ENCODE results near the gene PRDM16. TPM values are rescaled to one million over a fixed set of nuclear protein-coding genes. Genes with fewer than 3 reads are reported as not detected.

Gene PRDM16
- total and polyA plus RNA-seq, 2 donors (not counting 1 experiment from before 2014, with no cell fraction given), result 0.03 to 0.12 TPM

- no peaks in the 10 kb centered on the region for H3K4me1 ChIP-seq (ENCODE audit: control insufficient read depth in 2 of 2, insufficient read depth in 2 of 2, low read length in 2 of 2)
- H3K79me2 ChIP-seq (ENCODE audit: control insufficient read depth, insufficient read depth, low read length), result no peaks in the 10 kb centered on the region
- Mint-ChIP-seq H3K4me3 (no peak overlapping the region), H3K9me3 (ENCODE audit: insufficient read depth) (no peaks in the 10 kb centered on the region), H3K4me1 (no peaks in the 10 kb centered on the region), H3K27ac (no peak overlapping the region), H3K27me3 (peaks cover 15% of the 10 kb centered on the region)
- no peak overlapping the region for H3K27ac ChIP-seq (ENCODE audit: low read length in 2 of 2)
- H3K4me2 ChIP-seq (replicated peaks; ENCODE audit: low read depth, low read length, poor library complexity, severe bottlenecking), result no peak overlapping the region
- H2AFZ ChIP-seq (ENCODE audit: insufficient read depth, low read depth, low read length, poor library complexity, severe bottlenecking), result no peak overlapping the region
- no peak for TF ChIP-seq EZH2 (IDR thresholded peaks at IDR 0.05; ENCODE audit: borderline replicate concordance, insufficient read depth, low read depth, low read length, poor library complexity, severe bottlenecking)
- TF ChIP-seq, protein P1, sequence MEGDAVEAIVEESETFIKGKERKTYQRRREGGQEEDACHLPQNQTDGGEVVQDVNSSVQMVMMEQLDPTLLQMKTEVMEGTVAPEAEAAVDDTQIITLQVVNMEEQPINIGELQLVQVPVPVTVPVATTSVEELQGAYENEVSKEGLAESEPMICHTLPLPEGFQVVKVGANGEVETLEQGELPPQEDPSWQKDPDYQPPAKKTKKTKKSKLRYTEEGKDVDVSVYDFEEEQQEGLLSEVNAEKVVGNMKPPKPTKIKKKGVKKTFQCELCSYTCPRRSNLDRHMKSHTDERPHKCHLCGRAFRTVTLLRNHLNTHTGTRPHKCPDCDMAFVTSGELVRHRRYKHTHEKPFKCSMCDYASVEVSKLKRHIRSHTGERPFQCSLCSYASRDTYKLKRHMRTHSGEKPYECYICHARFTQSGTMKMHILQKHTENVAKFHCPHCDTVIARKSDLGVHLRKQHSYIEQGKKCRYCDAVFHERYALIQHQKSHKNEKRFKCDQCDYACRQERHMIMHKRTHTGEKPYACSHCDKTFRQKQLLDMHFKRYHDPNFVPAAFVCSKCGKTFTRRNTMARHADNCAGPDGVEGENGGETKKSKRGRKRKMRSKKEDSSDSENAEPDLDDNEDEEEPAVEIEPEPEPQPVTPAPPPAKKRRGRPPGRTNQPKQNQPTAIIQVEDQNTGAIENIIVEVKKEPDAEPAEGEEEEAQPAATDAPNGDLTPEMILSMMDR (IDR thresholded peaks at IDR 0.05), result no peak
- DNase-seq, result no peak
- H3K36me3 ChIP-seq (replicated peaks in 1 of 2; ENCODE audit: control extremely low read depth in 1 of 2, control insufficient read depth in 1 of 2, extremely low read depth in 1 of 2, insufficient read depth in 2 of 2, low read length in 1 of 2), result no peaks in the 10 kb centered on the region
- CTCF ChIA-PET, result no interaction called here
- H3K27me3 ChIP-seq (replicated peaks in 1 of 4; ENCODE audit: control extremely low read depth in 1 of 4, control insufficient read depth in 3 of 4, insufficient read depth in 4 of 4, low read length in 3 of 4), result peaks cover 0 to 6% (median 0%) of the 10 kb centered on the region in 4 experiments
- H3K4me3 ChIP-seq (ENCODE audit: control extremely low read depth in 1 of 5, extremely low read depth in 1 of 5, insufficient read depth in 1 of 5, low read depth in 2 of 5, low read length in 4 of 5), result no peak overlapping the region
- H3K9me3 ChIP-seq (ENCODE audit: control extremely low read depth in 1 of 3, control insufficient read depth in 2 of 3, insufficient read depth in 1 of 3, low read length in 2 of 3), result no peaks in the 10 kb centered on the region
- 79% methylated on average over 4 of the region's 5 CpGs for WGBS (ENCODE audit: insufficient coverage)
- no peak overlapping the region for H3K9ac ChIP-seq (ENCODE audit: low read length)
- ATAC-seq (ENCODE audit: low read depth), result no peak
- POLR2A ChIA-PET, result no interaction called here
- no peaks in the 10 kb centered on the region for H4K20me1 ChIP-seq (ENCODE audit: control insufficient read depth, insufficient read depth, low read length, poor library complexity, severe bottlenecking)
- intact Hi-C loops (cut with micrococcal nuclease), result no loop called here
Measured at GRCh38 chr1:3399732-3400131, 330.7 kb downstream of the PRDM16 start.

DNA sequence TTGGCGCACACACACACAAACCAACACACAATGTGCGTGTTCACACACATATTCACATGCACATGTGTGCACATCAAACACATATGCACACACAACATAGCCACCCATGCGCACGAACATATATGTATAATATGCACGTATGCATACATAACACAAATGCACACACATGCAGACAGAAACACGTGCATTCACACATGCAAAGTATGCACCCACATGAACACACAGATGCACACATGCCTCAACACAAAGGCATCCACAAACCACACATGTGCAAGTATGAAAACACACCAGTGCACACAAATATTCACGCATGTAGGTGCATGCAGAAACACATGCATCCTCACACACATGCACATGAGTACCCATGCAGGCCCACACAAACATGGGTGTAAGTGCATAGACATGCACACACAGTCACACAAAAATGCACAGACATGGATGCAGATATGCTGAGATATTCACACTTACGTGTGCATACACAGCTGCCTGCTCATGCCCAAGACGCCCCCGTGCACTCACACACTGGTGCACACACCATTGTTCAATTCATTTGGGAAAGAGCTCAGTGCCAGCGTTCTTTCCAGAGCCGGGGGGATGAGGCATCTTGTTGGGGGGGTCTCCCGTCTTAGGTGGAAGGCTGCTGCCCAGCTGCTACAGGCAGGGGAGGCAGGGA is 332.7 kb downstream of the PRDM16 start:
- ChIA-PET CTCF (no interaction called here), POLR2A (no interaction called here)
- Mint-ChIP-seq H3K4me1 (no peaks in the 10 kb centered on the region), H3K4me3 (no peak overlapping the region), H3K9me3 (ENCODE audit: insufficient read depth) (no peaks in the 10 kb centered on the region), H3K27ac (no peak overlapping the region), H3K27me3 (no peaks in the 10 kb centered on the region)
- no peak overlapping the region for H3K9ac ChIP-seq (ENCODE audit: low read length)
- H3K9me3 ChIP-seq (ENCODE audit: control extremely low read depth in 1 of 3, control insufficient read depth in 2 of 3, insufficient read depth in 1 of 3, low read length in 2 of 3), result no peaks in the 10 kb centered on the region
- no peaks in the 10 kb centered on the region for H3K4me1 ChIP-seq (ENCODE audit: control insufficient read depth in 2 of 2, insufficient read depth in 2 of 2, low read length in 2 of 2)
- no peak overlapping the region for H3K27ac ChIP-seq (ENCODE audit: low read length in 2 of 2)
- H3K36me3 ChIP-seq (replicated peaks in 1 of 2; ENCODE audit: control extremely low read depth in 1 of 2, control insufficient read depth in 1 of 2, extremely low read depth in 1 of 2, insufficient read depth in 2 of 2, low read length in 1 of 2), result no peaks in the 10 kb centered on the region
- no peaks in the 10 kb centered on the region for H3K79me2 ChIP-seq (ENCODE audit: control insufficient read depth, insufficient read depth, low read length)
- intact Hi-C loops (cut with micrococcal nuclease), result no loop called here
- ATAC-seq (ENCODE audit: low read depth) (no peak), DNase-seq (no peak)
- no peaks in the 10 kb centered on the region for H3K27me3 ChIP-seq (replicated peaks in 1 of 4; ENCODE audit: control extremely low read depth in 1 of 4, control insufficient read depth in 3 of 4, insufficient read depth in 4 of 4, low read length in 3 of 4)
- no peak overlapping the region for H3K4me3 ChIP-seq (ENCODE audit: control extremely low read depth in 1 of 5, extremely low read depth in 1 of 5, insufficient read depth in 1 of 5, low read depth in 2 of 5, low read length in 4 of 5)
- TF ChIP-seq EZH2 (IDR thresholded peaks at IDR 0.05; ENCODE audit: borderline replicate concordance, insufficient read depth, low read depth, low read length, poor library complexity, severe bottlenecking), result no peak
- TF ChIP-seq, protein P1 (IDR thresholded peaks at IDR 0.05), result no peak
- H4K20me1 ChIP-seq (ENCODE audit: control insufficient read depth, insufficient read depth, low read length, poor library complexity, severe bottlenecking), result no peaks in the 10 kb centered on the region
- 86% methylated on average over 12 of the region's 13 CpGs for WGBS (ENCODE audit: insufficient coverage)
- no peak overlapping the region for H2AFZ ChIP-seq (ENCODE audit: insufficient read depth, low read depth, low read length, poor library complexity, severe bottlenecking)
- H3K4me2 ChIP-seq (replicated peaks; ENCODE audit: low read depth, low read length, poor library complexity, severe bottlenecking), result no peak overlapping the region
